K562 (cell line): ENCODE data around the gene GOLIM4. TPM values are rescaled to one million over a fixed set of nuclear protein-coding genes. Genes with fewer than 3 reads are reported as not detected.

Experiments used
- ARID2 ChIP-seq: fragments of 450-650 bp; IDR thresholded peaks from 2 replicates; pipeline ENCODE4 v1.6.1; 2017; ENCODE audit warnings: antibody characterized with exemption, mild to moderate bottlenecking
- ARID3A ChIP-seq: IDR thresholded peaks from 2 replicates; pipeline ENCODE4 v1.6.1; 2012; ENCODE audit warnings: low read depth, low read length, improper control_type of control experiment, borderline replicate concordance
- BCL6 ChIP-seq: fragments of 250-450 bp; sonication (Bioruptor Pico); IDR thresholded peaks from 2 replicates; pipeline ENCODE4 v1.4.0; 2020
- CXXC5 ChIP-seq: fragments of 250-450 bp; sonication (Bioruptor Pico); IDR thresholded peaks from 2 replicates; pipeline ENCODE4 v1.8.0; 2022; ENCODE audit warnings: inconsistent platforms, mild to moderate bottlenecking, moderate library complexity
- HDAC2 ChIP-seq: fragments of 450-650 bp; IDR thresholded peaks from 2 replicates; pipeline ENCODE4 v1.6.1; 2016; ENCODE audit warnings: mild to moderate bottlenecking
- HMG20B ChIP-seq: fragments of 250-450 bp; sonication (Bioruptor Pico); IDR thresholded peaks from 2 replicates; pipeline ENCODE4 v1.5.0; 2021; ENCODE audit warnings: mild to moderate bottlenecking
- HOMEZ ChIP-seq: fragments of 250-450 bp; sonication (Bioruptor Pico); IDR thresholded peaks from 2 replicates; pipeline ENCODE4 v1.4.0; 2020; ENCODE audit warnings: mild to moderate bottlenecking, moderate library complexity
- ILF3 ChIP-seq: fragments of 450-650 bp; IDR thresholded peaks from 2 replicates; pipeline ENCODE4 v1.6.1; 2018; ENCODE audit warnings: antibody characterized with exemption, mild to moderate bottlenecking, moderate library complexity, borderline replicate concordance
- JUND ChIP-seq, 2 experiments: IDR thresholded peaks; 2 replicates in 1 of 2; 3 replicates in 1 of 2; pipeline ENCODE4 v1.6.1; 2011; ENCODE audit warnings: borderline replicate concordance in 2 of 2, low read depth in 2 of 2, low read length in 2 of 2, improper control_type of control experiment in 1 of 2, missing biosample characterization in 1 of 2, missing genetic modification characterization in 1 of 2, missing genetic modification reagents in 1 of 2
- MAFG ChIP-seq: fragments of 450-650 bp; conservative IDR thresholded peaks from 2 replicates; pipeline ENCODE4 v1.6.1; 2016; ENCODE audit warnings: missing genetic modification characterization, missing compliant biosample characterization
- MAX ChIP-seq: sonication (generic); formaldehyde crosslinking; IDR thresholded peaks from 2 replicates; pipeline ENCODE4 v1.9.0; 2022; ENCODE audit warnings: mild to moderate bottlenecking, missing genetic modification reagents
- MLLT1 ChIP-seq, 2 experiments: fragments of 450-650 bp; IDR thresholded peaks; 2 replicates each; pipeline ENCODE4 v1.6.1; 2016
- NFRKB ChIP-seq: fragments of 450-650 bp; IDR thresholded peaks from 2 replicates; pipeline ENCODE4 v1.6.1; 2016; ENCODE audit warnings: low read depth
- PPARD ChIP-seq: fragments of 250-450 bp; sonication (Bioruptor Pico); IDR thresholded peaks from 2 replicates; pipeline ENCODE4 v1.8.0; 2022; ENCODE audit warnings: inconsistent platforms, mild to moderate bottlenecking, moderate library complexity
- RBM15 ChIP-seq: fragments of 200-400 bp; formaldehyde crosslinking; IDR thresholded peaks from 2 replicates; pipeline ENCODE4 v1.6.1; 2018; ENCODE audit warnings: mild to moderate bottlenecking, low read length, moderate library complexity; ENCODE audit not compliant: insufficient read depth
- SFPQ ChIP-seq: fragments of 200-400 bp; formaldehyde crosslinking; IDR thresholded peaks from 2 replicates; pipeline ENCODE4 v1.6.1; 2017; ENCODE audit warnings: mild to moderate bottlenecking, low read depth, low read length, moderate library complexity
- SRSF1 ChIP-seq: fragments of 200-400 bp; formaldehyde crosslinking; IDR thresholded peaks from 2 replicates; pipeline ENCODE4 v1.6.1; 2017; ENCODE audit warnings: mild to moderate bottlenecking, low read depth, low read length, moderate library complexity
- TAF15 ChIP-seq: fragments of 200-400 bp; formaldehyde crosslinking; IDR thresholded peaks from 2 replicates; pipeline ENCODE4 v1.6.1; 2017; ENCODE audit warnings: mild to moderate bottlenecking, low read depth, low read length, moderate library complexity
- TOE1 ChIP-seq, 2 experiments: fragments of 450-650 bp in 1 of 2; sonication (generic) in 1 of 2; formaldehyde crosslinking in 1 of 2; IDR thresholded peaks; 2 replicates each; pipeline versions ENCODE4 v1.7.1 to v1.8.0; 2016 to 2022; ENCODE audit warnings: borderline replicate concordance in 2 of 2, mild to moderate bottlenecking in 2 of 2, antibody characterized with exemption in 1 of 2, inconsistent platforms in 1 of 2, low read depth in 1 of 2, missing genetic modification reagents in 1 of 2, moderate library complexity in 1 of 2
- ZBTB8A ChIP-seq: fragments of 450-650 bp; IDR thresholded peaks from 2 replicates; pipeline ENCODE4 v1.6.1; 2018; ENCODE audit warnings: mild to moderate bottlenecking, moderate library complexity; ENCODE audit not compliant: partially characterized antibody
- ZNF444 ChIP-seq: fragments of 250-450 bp; sonication (Bioruptor Pico); IDR thresholded peaks from 2 replicates; pipeline ENCODE4 v1.4.0; 2020; ENCODE audit warnings: mild to moderate bottlenecking, moderate library complexity
- polyA plus RNA-seq, 8 experiments: library from polyadenylated mRNA; depleted of rRNA in 4 of 8; stranded (reverse) in 5 of 8; unstranded in 3 of 8; fragments of >200 nt; fragmentation: Nextera tagmentation in 2 of 8; fragmentation: Illumina TruSeq in 1 of 8; extraction: Ambion mirVana in 2 of 8; extraction: Trizol in 1 of 8; gene quantifications; 2 replicates each; pipeline versions ENCODE4 v1.2.1 to v1.2.3, GENCODE V29; 2011 to 2014; ENCODE audit warnings: inconsistent platforms in 1 of 8, missing spikeins in 1 of 8
- total RNA-seq, 7 experiments: library from RNA; depleted of rRNA in 6 of 7; stranded (reverse); fragments of >200 nt in 6 of 7; fragmentation: Illumina TruSeq in 2 of 7; extraction: Trizol in 2 of 7; gene quantifications; 2 replicates each; pipeline versions ENCODE4 v1.2.1 to v1.2.3, GENCODE V29; 2011 to 2021; ENCODE audit warnings: low replicate concordance in 1 of 7

The GOLIM4 gene
- total and polyA plus RNA-seq, 9 of the 15 experiments (the other 6 are each of a cell fraction or from before 2014, with no cell fraction given), result 9.3 to 39.4 (median 31.0) TPM

- no peak for TF ChIP-seq SRSF1
- no peak for TF ChIP-seq ZNF444 (CRISPR knock-in tag)
- no peak for TF ChIP-seq TAF15
- TF ChIP-seq ZBTB8A, result no peak
- no peak for TF ChIP-seq PPARD
- peak; percentile 56 for TF ChIP-seq CXXC5 (CRISPR knock-in tag)
- TF ChIP-seq RBM15, result no peak
- TF ChIP-seq NFRKB, result no peak
- TF ChIP-seq ARID3A, result no peak
- no peak for TF ChIP-seq HOMEZ (CRISPR knock-in tag)
- TF ChIP-seq MLLT1 (IDR thresholded peaks at IDR 0.05), result no peak
- TF ChIP-seq JUND (IDR thresholded peaks at IDR 0.05; ENCODE audit: borderline replicate concordance, low read depth, low read length), result no peak
- peak; percentile 28; the same call in 1 of the 3 replicates for TF ChIP-seq JUND (tag; IDR thresholded peaks at IDR 0.05; ENCODE audit: borderline replicate concordance, low read depth, low read length)
- no peak for TF ChIP-seq MAX (CRISPR knock-in tag)
- TF ChIP-seq MAFG (tag), result no peak
- TF ChIP-seq TOE1 (IDR thresholded peaks at IDR 0.05; ENCODE audit: borderline replicate concordance), result peak; percentile 8; the same call in 1 of the 2 replicates
- TF ChIP-seq TOE1 (CRISPR knock-in tag; IDR thresholded peaks at IDR 0.05; ENCODE audit: borderline replicate concordance, low read depth), result no peak
- TF ChIP-seq BCL6 (CRISPR knock-in tag), result no peak
- TF ChIP-seq ARID2, result no peak
- no peak for TF ChIP-seq ILF3
- peak; percentile 17; the same call in 1 of the 2 replicates for TF ChIP-seq HDAC2
- no peak for TF ChIP-seq HMG20B
- TF ChIP-seq SFPQ, result no peak
Measured at GRCh38 chr3:168095611-168096209, at the start of gene GOLIM4 (continued).
